Measurements from ENCODE around the gene ARSG. TPM values are rescaled to one million over a fixed set of nuclear protein-coding genes. Genes with fewer than 3 reads are reported as not detected.
A peak's percentile ranks its signal among the peaks of the same experiment; 100 is the strongest.

ARSG gene
- total RNA-seq, 4 donors from 2014 or later = 9.1 to 28.3 (median 18.1) TPM

DNA sequence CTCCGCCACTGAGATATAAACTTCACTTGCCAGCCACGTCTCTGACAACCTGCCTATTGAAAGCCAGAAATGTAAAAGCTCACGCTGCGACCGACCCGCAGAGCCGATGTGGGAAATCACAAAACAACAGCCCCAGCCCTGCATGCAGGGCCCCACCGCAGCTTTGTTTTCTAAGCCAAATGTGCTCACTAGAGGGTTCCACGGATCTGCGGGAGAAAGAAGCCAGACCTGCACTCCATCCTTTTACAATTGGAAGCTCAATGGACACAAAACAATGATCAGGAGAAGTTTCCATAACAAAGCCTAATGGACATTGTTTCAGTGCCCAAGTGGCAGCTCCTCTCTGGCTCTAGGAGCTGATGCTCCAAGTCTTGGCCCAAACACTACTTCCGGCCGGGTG is 132.9 kb downstream of the ARSG start:
- intact Hi-C loops (cut with DNase I) = no loop called here
- peaks cover 7 to 25% of the 10 kb centered on the region in 2 donors for H3K4me1 ChIP-seq
- 56 to 70% methylated on average over 12 of the region's 12 CpGs for WGBS, 2 donors
- H3K27ac ChIP-seq = peak overlapping the region in 2 of 3 donors; percentile 55 to 63
- H3K36me3 ChIP-seq = peaks cover 25 to 33% of the 10 kb centered on the region in 2 donors
- TF ChIP-seq, protein P1, sequence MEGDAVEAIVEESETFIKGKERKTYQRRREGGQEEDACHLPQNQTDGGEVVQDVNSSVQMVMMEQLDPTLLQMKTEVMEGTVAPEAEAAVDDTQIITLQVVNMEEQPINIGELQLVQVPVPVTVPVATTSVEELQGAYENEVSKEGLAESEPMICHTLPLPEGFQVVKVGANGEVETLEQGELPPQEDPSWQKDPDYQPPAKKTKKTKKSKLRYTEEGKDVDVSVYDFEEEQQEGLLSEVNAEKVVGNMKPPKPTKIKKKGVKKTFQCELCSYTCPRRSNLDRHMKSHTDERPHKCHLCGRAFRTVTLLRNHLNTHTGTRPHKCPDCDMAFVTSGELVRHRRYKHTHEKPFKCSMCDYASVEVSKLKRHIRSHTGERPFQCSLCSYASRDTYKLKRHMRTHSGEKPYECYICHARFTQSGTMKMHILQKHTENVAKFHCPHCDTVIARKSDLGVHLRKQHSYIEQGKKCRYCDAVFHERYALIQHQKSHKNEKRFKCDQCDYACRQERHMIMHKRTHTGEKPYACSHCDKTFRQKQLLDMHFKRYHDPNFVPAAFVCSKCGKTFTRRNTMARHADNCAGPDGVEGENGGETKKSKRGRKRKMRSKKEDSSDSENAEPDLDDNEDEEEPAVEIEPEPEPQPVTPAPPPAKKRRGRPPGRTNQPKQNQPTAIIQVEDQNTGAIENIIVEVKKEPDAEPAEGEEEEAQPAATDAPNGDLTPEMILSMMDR (IDR thresholded peaks at IDR 0.05) = no peak
- no peak for TF ChIP-seq POLR2A (IDR thresholded peaks at IDR 0.05)
- no peaks in the 10 kb centered on the region for H3K27me3 ChIP-seq
- no peak for DNase-seq
- no peak overlapping the region for H3K4me3 ChIP-seq (replicated peaks in 1 of 3)
- no peaks in the 10 kb centered on the region for H3K9me3 ChIP-seq

DNA sequence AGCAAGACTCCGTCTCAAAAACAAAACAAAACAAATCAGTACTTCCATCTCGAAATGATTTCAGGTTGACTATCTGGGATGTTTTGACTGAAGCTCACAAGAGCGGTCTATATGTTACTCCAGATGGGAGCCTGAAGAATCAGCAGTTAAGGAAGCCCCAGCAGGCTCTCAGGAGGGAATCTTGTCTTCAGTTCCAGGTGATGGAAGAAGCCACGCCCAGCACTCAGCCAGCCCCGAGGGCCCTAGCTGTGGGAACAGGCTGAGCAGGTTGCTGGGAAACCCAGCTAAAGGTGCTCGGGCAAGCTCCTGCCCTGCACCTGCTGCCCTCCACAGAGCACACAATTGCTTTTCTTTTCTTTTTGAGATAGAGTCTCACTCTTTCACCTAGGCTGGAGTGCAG is 133.6 kb downstream of the ARSG start:
- TF ChIP-seq POLR2A (IDR thresholded peaks at IDR 0.05) = no peak
- TF ChIP-seq, protein P1 (IDR thresholded peaks at IDR 0.05) = no peak
- WGBS, 2 donors = 62 to 72% methylated on average over 6 of the region's 6 CpGs

DNA sequence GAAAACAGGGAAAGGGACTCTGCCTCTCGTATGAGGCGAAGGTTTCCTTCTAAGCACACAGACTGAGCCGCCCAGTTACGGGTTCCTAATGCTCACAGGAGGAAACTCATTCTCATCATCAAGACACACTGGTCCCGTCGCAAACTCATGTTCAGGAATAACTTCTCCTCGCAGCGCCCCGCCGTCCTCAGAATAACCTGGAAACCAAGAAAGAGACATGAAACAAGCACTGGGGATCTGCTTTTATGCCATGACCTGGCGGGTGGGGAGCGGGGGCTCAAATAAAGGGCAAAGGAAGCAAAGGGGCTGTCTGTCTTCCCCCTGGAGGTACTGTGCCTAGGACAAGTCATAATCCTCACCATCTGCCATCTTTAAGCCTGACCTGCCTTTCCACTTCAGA is 134.7 kb downstream of the ARSG start:
- no peak for DNase-seq
- peaks cover 34% of the 10 kb centered on the region in 2 donors for H3K36me3 ChIP-seq
- WGBS, 2 donors = 94 to 97% methylated on average over 12 of the region's 12 CpGs

More for the DNA sequence above, 133.6 kb downstream of the ARSG start:
- no peaks in the 10 kb centered on the region for H3K27me3 ChIP-seq
- H3K4me3 ChIP-seq (replicated peaks in 1 of 3) = no peak overlapping the region
- H3K27ac ChIP-seq = peak overlapping the region in 1 of 3 donors; percentile 63
- no peaks in the 10 kb centered on the region for H3K9me3 ChIP-seq
- intact Hi-C loops (cut with DNase I) = no loop called here
- H3K36me3 ChIP-seq = peaks cover 31 to 33% of the 10 kb centered on the region in 2 donors
- DNase-seq = peak; percentile 41 to 84
- peaks cover 7 to 27% of the 10 kb centered on the region in 2 donors for H3K4me1 ChIP-seq

DNA sequence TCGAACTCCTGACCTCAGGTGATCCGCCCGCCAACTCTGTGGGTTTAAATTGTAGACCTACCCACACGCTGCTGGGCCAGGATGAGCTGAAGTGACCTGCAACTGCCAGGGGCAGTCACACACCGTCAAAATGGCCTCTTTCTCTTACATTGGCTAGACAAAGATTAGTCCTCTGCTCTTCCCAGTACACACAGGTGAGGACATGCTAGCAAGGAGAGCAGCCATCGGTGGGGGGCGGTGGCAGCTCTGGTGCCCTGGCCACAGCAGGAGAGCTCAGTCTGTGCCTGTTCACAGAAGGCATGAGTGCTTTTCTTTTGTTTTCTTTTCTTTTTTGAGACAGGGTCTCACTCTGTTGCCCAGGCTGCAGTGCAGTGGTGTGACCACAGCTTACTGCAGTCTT is 136.3 kb downstream of the ARSG start:
- H3K4me3 ChIP-seq (replicated peaks in 1 of 3) = no peak overlapping the region
- H3K27ac ChIP-seq = peak overlapping the region in 2 of 3 donors; percentile 69 to 82
- DNase-seq = peak; percentile 26 to 50
- TF ChIP-seq POLR2A (IDR thresholded peaks at IDR 0.05) = no peak
- TF ChIP-seq, protein P1 (IDR thresholded peaks at IDR 0.05) = no peak
- intact Hi-C loops (cut with DNase I) = no loop called here
- 89 to 96% methylated on average over 7 of the region's 7 CpGs for WGBS, 2 donors
- H3K4me1 ChIP-seq = peaks cover 7 to 27% of the 10 kb centered on the region in 2 donors
- H3K27me3 ChIP-seq = no peaks in the 10 kb centered on the region
- peaks cover 42 to 43% of the 10 kb centered on the region in 2 donors for H3K36me3 ChIP-seq
- no peaks in the 10 kb centered on the region for H3K9me3 ChIP-seq

More for the DNA sequence above, 134.7 kb downstream of the ARSG start:
- no peak overlapping the region for H3K4me3 ChIP-seq (replicated peaks in 1 of 3)
- no peak overlapping the region for H3K27ac ChIP-seq
- peaks cover 7 to 27% of the 10 kb centered on the region in 2 donors for H3K4me1 ChIP-seq
- TF ChIP-seq, protein P1 (IDR thresholded peaks at IDR 0.05) = no peak
- no peak for TF ChIP-seq POLR2A (IDR thresholded peaks at IDR 0.05)
- no peaks in the 10 kb centered on the region for H3K9me3 ChIP-seq
- intact Hi-C loops (cut with DNase I) = no loop called here
- H3K27me3 ChIP-seq = no peaks in the 10 kb centered on the region

DNA sequence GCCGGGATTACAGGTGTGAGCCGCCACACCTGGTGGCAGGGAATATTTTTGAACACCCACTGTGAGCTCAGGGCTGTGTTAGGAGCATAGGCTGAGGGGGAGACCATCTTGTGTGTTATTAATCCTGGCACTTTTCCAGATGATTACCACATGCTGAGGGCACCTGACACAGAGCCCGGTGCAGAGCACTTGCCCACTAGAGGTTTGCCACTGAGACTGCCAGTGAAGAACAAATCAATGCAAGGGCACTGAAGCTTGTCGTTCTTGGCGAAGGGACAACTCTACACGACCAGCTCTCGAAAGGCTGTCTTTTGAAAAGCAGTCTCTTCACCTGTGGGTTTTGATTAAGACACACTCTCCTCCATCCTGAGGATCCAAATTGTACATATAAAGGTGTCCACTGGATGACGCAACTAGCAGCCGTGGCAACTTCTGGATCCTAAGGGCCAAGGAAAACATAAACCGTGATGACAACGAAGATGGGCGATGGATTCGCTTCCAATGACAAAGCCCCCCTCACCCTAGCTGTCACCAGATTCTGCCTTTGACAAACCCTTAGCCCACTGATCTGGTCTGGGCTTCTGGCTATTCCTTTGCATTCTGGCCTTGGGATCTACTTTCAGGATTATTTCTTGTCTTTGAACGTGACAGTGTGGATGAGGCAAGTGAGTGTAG is 137.3 kb downstream of the ARSG start:
- peaks cover 7 to 22% of the 10 kb centered on the region in 2 donors for H3K4me1 ChIP-seq
- no peaks in the 10 kb centered on the region for H3K27me3 ChIP-seq
- H3K9me3 ChIP-seq = no peaks in the 10 kb centered on the region
- TF ChIP-seq, protein P1 (IDR thresholded peaks at IDR 0.05) = peak in 1 of 6 experiments; percentile 10
- TF ChIP-seq POLR2A (IDR thresholded peaks at IDR 0.05) = peak in 1 of 2 donors; percentile 5
- intact Hi-C loops (cut with DNase I) = no loop called here
- DNase-seq = peak; percentile 87 to 92
- peaks cover 51 to 53% of the 10 kb centered on the region in 2 donors for H3K36me3 ChIP-seq
- H3K27ac ChIP-seq = peak overlapping the region in 2 of 3 donors; percentile 69 to 82
- H3K4me3 ChIP-seq (replicated peaks in 1 of 3) = no peak overlapping the region
- WGBS, 2 donors = 60 to 63% methylated on average over 10 to 14 of the region's 14 CpGs
